Erythroblast (primary cell): ENCODE results near the gene LSM14B.

Experiments
- GATA1 ChIP-seq: IDR thresholded peaks from 2 replicates; pipeline ENCODE4 v1.6.1; 2011; ENCODE audit warnings: low read depth, mild to moderate bottlenecking, control low read depth, low read length, moderate library complexity
- POLR2A ChIP-seq: IDR thresholded peaks from 2 replicates; pipeline ENCODE4 v1.6.1; 2011; ENCODE audit warnings: mild to moderate bottlenecking, low read length

GRCh38 chr20:62119115-62119514 is 3.2 kb upstream of the LSM14B start:
- TF ChIP-seq POLR2A: no peak
- no peak for TF ChIP-seq GATA1
